ENCODE measurements around the gene SEPTIN10. TPM values are rescaled to one million over a fixed set of nuclear protein-coding genes. Genes with fewer than 3 reads are reported as not detected.

Gene SEPTIN10
- total and polyA plus RNA-seq, 2 of the 8 experiments (the other 6 are each of a cell fraction or from before 2014, with no cell fraction given): 23.7 to 101 TPM

DNA sequence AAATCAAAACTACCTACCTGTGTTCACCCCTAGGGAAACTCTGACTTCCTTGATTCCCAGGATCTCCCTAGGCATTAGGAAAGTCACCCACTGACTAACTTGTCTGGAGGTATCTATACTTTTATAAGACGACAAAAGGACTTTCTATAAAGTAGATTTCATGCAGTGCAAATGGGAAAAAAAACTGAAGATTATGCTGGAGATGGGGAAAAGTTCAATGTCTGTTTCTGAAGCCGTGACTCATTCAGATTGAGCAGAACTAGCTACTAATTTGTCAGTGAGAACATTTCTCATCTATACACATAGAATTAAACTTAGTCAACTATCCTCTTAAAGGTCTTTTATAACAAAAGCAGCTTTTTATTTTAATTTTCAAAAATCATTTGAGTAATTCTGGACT, 6.0 kb downstream of the SEPTIN10 start:
- H2BK12ac ChIP-seq (ENCODE audit: low read depth, low read length): no peak overlapping the region
- no peak overlapping the region for H3K56ac ChIP-seq (replicated peaks; ENCODE audit: insufficient read length, low read depth, low read length)
- no peak overlapping the region for H2BK120ac ChIP-seq (replicated peaks; ENCODE audit: low read depth, low read length)
- H4K20me1 ChIP-seq (replicated peaks in 1 of 2; ENCODE audit: control insufficient read depth in 1 of 2, insufficient read depth in 2 of 2, low read length in 2 of 2): peaks cover 0 to 5% of the 10 kb centered on the region in 2 experiments
- H3K18ac ChIP-seq (ENCODE audit: extremely low read depth, low read length): no peak overlapping the region
- no peaks in the 10 kb centered on the region for H3K36me3 ChIP-seq (ENCODE audit: control insufficient read depth in 2 of 4, insufficient read depth in 4 of 4, low read length in 3 of 4)
- no peak overlapping the region for H4K5ac ChIP-seq (ENCODE audit: insufficient read length, low read depth, low read length)
- no peak overlapping the region for H3K27ac ChIP-seq (ENCODE audit: low read depth, low read length)
- H3K9me3 ChIP-seq (ENCODE audit: insufficient read depth in 2 of 2, low read depth in 1 of 2, low read length in 1 of 2): no peaks in the 10 kb centered on the region
- H2BK20ac ChIP-seq (ENCODE audit: low read length): no peak overlapping the region
- no peak overlapping the region for H2AFZ ChIP-seq (ENCODE audit: low read length)
- no peak overlapping the region for H2BK15ac ChIP-seq (ENCODE audit: low read length)
- H2AK5ac ChIP-seq (ENCODE audit: low read depth, low read length): no peak overlapping the region
- H3K9ac ChIP-seq (replicated peaks in 1 of 4; ENCODE audit: extremely low read depth in 1 of 4, low read depth in 3 of 4, low read length in 3 of 4): no peak overlapping the region
- H3K23ac ChIP-seq (ENCODE audit: insufficient read length): no peak overlapping the region
- ChIA-PET POLR2A (ENCODE audit: partially characterized antibody) (interaction anchor here (1.6 kb wide), 1 partner anchor 13 kb away, joined by 5 read pairs; no protein-coding TSS in a partner anchor), CTCF (ENCODE audit: partially characterized antibody) (interaction anchor here (0.6 to 1.6 kb wide), 5 partner anchors 10 to 479 kb away, joined by 3 to 5 read pairs (median 3); no protein-coding TSS in a partner anchor)
- H3K4me1 ChIP-seq (replicated peaks in 1 of 4; ENCODE audit: control insufficient read depth in 3 of 4, insufficient read depth in 4 of 4, low read length in 3 of 4): peaks cover 0 to 9% (median 3%) of the 10 kb centered on the region in 4 experiments; a peak in 3 of 7 replicates
- no peak overlapping the region for H4K91ac ChIP-seq (replicated peaks; ENCODE audit: insufficient read length, low read length)
- DNase-seq (ENCODE audit: low read depth in 1 of 2, low spot score in 2 of 2): no peak
- no peak overlapping the region for H2BK5ac ChIP-seq (ENCODE audit: low read depth, low read length)
- H3K27me3 ChIP-seq (replicated peaks in 1 of 4; ENCODE audit: control insufficient read depth in 3 of 4, extremely low read depth in 1 of 4, insufficient read depth in 3 of 4, low read length in 3 of 4): no peaks in the 10 kb centered on the region
- H3K23me2 ChIP-seq (ENCODE audit: low read depth, low read length): no peaks in the 10 kb centered on the region
- FAIRE-seq: no peak
- H3K79me2 ChIP-seq (ENCODE audit: control insufficient read depth in 1 of 2, insufficient read depth in 2 of 2, low read length in 2 of 2): peaks cover 12 to 90% of the 10 kb centered on the region in 2 experiments
- TF ChIP-seq, protein P1, sequence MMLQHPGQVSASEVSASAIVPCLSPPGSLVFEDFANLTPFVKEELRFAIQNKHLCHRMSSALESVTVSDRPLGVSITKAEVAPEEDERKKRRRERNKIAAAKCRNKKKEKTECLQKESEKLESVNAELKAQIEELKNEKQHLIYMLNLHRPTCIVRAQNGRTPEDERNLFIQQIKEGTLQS (IDR thresholded peaks at IDR 0.05; ENCODE audit: insufficient read depth, low read depth, low read length): no peak
- TF ChIP-seq TAF1 (IDR thresholded peaks at IDR 0.05; ENCODE audit: low read depth, low read length): no peak
- WGBS, 2 experiments (ENCODE audit: extremely low coverage in 1 of 2, insufficient coverage in 1 of 2, insufficient read length in 1 of 2, insufficient replicate concordance in 2 of 2, low coverage in 1 of 2, low lambda C conversion rate in 2 of 2, missing lambda C conversion rate in 1 of 2): 90% methylated on average over 2 of the region's 2 CpGs; no CpG with 5 or more reads in 1 of the 2 experiments
- no peak overlapping the region for H3K4ac ChIP-seq (replicated peaks; ENCODE audit: insufficient read length, low read depth, low read length)
- no peak overlapping the region for H3K14ac ChIP-seq (ENCODE audit: insufficient read length)
- H4K8ac ChIP-seq (ENCODE audit: extremely low read depth, insufficient read depth, low read length): no peak overlapping the region
- no peak overlapping the region for H3K4me2 ChIP-seq (ENCODE audit: insufficient read depth in 1 of 2, low read depth in 2 of 2, low read length in 2 of 2)
- peaks cover 7% of the 10 kb centered on the region for H3K79me1 ChIP-seq (ENCODE audit: low read depth, low read length)
- no peak overlapping the region for H3K4me3 ChIP-seq (ENCODE audit: extremely low read depth in 1 of 4, insufficient read depth in 2 of 4, low read depth in 3 of 4, low read length in 4 of 4)

Measured in H1 (cell line).